Measurements from ENCODE around the gene PARP12. TPM values are rescaled to one million over a fixed set of nuclear protein-coding genes. Genes with fewer than 3 reads are reported as not detected.

The PARP12 gene
- total RNA-seq, 4 donors from 2014 or later = 17.8 to 21.5 (median 18.5) TPM

DNA sequence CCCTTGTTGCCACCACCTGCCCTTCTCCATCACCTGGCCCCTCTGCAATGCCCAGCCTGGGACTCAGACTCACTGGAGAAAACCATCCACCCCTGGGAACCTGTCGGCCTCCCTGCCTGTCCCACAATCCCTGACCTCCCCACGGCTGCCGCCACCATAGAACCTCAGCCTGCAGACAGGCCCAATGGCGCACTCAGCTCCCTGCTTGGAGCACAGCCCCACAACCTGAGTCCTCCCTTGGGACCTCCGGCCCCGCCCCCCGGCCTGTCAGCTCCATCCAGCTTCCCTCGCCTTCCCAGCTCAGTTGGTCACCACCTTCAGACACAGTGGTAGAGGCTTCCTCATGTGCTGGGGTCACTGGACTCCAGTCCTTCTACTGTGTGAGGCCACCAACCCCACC is 41.1 kb downstream of the PARP12 start:
- intact Hi-C loops (cut with DNase I; ENCODE audit: low total_unique reads) = no loop called here
- 92 to 98% methylated on average over 8 of the region's 8 CpGs for WGBS, 2 donors

DNA sequence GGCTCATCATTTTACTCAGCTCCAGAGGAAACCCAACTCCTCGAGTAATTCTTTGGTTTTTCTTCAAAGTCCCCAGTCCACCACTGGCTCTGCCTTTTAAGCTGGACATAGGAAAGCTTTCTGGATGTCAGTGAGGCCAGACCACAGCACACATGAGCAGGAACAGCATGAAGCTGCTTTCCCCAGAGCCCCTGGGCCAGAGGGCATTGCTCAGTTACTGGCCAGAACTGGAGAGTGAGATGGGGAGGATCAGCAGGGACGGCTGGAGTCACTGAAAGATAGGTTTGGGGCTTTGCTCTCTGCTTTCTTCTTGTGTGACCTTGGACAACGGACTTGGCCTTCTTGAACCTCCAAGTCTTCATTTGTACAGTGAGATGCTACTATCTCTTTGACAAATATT is 43.1 kb downstream of the PARP12 start:
- WGBS, 2 donors = 66 to 77% methylated on average over 3 of the region's 3 CpGs
- no peak overlapping the region for H3K4me3 ChIP-seq (ENCODE audit: low read depth, poor library complexity, severe bottlenecking)
- TF ChIP-seq POLR2A (IDR thresholded peaks at IDR 0.05) = no peak
- TF ChIP-seq, protein P1, sequence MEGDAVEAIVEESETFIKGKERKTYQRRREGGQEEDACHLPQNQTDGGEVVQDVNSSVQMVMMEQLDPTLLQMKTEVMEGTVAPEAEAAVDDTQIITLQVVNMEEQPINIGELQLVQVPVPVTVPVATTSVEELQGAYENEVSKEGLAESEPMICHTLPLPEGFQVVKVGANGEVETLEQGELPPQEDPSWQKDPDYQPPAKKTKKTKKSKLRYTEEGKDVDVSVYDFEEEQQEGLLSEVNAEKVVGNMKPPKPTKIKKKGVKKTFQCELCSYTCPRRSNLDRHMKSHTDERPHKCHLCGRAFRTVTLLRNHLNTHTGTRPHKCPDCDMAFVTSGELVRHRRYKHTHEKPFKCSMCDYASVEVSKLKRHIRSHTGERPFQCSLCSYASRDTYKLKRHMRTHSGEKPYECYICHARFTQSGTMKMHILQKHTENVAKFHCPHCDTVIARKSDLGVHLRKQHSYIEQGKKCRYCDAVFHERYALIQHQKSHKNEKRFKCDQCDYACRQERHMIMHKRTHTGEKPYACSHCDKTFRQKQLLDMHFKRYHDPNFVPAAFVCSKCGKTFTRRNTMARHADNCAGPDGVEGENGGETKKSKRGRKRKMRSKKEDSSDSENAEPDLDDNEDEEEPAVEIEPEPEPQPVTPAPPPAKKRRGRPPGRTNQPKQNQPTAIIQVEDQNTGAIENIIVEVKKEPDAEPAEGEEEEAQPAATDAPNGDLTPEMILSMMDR (IDR thresholded peaks at IDR 0.05) = no peak
- intact Hi-C loops (cut with DNase I; ENCODE audit: low total_unique reads) = no loop called here
- peak in 1 of 2 donors; percentile 78 for DNase-seq (ENCODE audit: low spot score in 2 of 2)

More for the DNA sequence above, 41.1 kb downstream of the PARP12 start:
- no peak overlapping the region for H3K4me3 ChIP-seq (ENCODE audit: low read depth, poor library complexity, severe bottlenecking)
- peak in 1 of 2 donors; percentile 77 for DNase-seq (ENCODE audit: low spot score in 2 of 2)
- TF ChIP-seq, protein P1 (IDR thresholded peaks at IDR 0.05) = no peak
- TF ChIP-seq POLR2A (IDR thresholded peaks at IDR 0.05) = no peak

DNA sequence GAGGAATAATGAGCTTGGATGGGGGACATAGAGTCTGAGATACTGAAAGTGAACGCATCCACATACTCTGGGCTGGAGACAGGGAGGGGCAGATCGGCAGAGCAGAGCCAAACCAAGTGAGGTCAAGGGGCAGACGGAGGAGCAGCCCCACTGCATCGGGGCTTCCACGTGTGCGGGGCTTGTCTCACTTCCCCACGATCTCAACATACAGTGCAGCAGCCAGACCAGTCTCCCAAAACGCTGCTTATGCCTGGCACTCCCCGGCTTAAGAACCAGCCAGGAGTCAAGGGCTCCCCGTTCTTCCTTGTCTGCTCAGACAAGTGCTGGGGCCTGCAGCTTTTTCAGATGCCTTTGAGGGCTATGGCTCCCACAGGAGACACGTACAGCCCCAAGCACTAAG is 43.6 kb downstream of the PARP12 start:
- TF ChIP-seq POLR2A (IDR thresholded peaks at IDR 0.05) = no peak
- TF ChIP-seq, protein P1 (IDR thresholded peaks at IDR 0.05) = no peak
- peak in 1 of 2 donors; percentile 71 for DNase-seq (ENCODE audit: low spot score in 2 of 2)
- WGBS, 2 donors = 60 to 61% methylated on average over 11 of the region's 11 CpGs
- intact Hi-C loops (cut with DNase I; ENCODE audit: low total_unique reads) = no loop called here
- H3K4me3 ChIP-seq (ENCODE audit: low read depth, poor library complexity, severe bottlenecking) = no peak overlapping the region

DNA sequence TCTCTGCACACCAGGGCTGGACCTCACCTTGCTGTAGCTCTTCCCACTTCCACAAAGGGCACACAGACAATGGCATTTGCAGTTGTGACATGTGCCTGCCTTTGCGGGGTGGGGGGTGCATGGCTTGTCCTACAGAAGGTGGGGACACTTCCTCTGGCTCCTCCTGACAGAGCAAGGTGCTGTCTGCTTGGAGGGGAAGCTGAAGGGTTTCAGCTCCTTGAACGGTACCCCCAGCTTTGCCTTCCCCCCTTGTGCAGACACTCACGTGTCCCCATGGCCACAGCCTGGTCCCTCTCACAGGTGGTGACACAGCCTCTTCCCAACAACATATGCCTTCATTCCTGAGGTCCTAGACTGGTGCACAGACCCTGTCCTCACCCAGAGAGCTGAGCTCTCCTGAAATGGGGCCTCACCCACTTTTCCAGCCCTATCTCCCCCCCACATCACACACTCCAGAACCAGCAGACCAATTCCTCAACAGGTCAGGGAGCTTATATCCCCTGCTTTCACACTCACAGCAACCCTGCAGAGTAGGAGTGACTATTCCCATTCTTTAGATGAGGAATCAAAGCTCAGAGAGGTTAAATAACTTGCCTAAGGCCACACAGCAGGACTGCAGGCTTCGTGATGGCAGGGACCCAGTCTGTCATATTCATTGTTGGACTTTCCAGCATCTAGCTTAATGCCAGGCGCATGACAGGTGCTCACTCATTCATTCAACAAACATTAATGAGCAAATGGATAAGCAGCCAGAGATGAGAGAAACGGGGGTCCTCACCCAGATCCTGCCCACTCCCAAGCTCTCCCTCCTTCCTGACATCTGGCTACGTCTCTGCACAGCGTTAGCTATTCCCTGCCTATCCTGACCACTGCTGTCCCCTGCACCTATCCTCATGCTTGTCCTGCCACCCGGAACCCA is 44.4 kb downstream of the PARP12 start:
- DNase-seq (ENCODE audit: low spot score in 2 of 2) = no peak
- TF ChIP-seq, protein P1 (IDR thresholded peaks at IDR 0.05) = no peak
- TF ChIP-seq POLR2A (IDR thresholded peaks at IDR 0.05) = no peak
- WGBS, 2 donors = 64 to 85% methylated on average over 8 to 9 of the region's 9 CpGs
- H3K4me3 ChIP-seq (ENCODE audit: low read depth, poor library complexity, severe bottlenecking) = no peak overlapping the region
- intact Hi-C loops (cut with DNase I; ENCODE audit: low total_unique reads) = no loop called here

DNA sequence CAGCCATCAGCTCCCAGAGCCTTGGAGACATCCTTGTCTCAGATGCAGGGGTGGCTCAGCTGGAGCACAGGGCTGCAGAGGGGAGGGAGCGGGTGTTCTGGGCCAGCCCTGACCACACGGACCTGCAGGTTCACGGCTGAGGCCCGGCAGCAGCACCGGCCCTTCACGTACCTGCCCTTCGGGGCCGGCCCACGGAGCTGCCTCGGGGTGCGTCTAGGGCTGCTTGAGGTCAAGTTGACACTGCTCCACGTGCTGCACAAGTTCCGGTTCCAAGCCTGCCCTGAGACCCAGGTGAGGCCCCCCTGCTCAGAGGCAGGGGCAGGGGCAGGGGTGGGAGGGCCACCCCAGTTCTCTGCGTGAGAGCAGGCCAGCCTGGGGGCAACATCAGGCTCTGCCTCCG is 45.2 kb downstream of the PARP12 start:
- WGBS, 2 donors = 66 to 75% methylated on average over 4 to 15 of the region's 15 CpGs
- H3K4me3 ChIP-seq (ENCODE audit: low read depth, poor library complexity, severe bottlenecking) = no peak overlapping the region
- intact Hi-C loops (cut with DNase I; ENCODE audit: low total_unique reads) = no loop called here
- no peak for TF ChIP-seq POLR2A (IDR thresholded peaks at IDR 0.05)
- TF ChIP-seq, protein P1 (IDR thresholded peaks at IDR 0.05) = no peak
- DNase-seq (ENCODE audit: low spot score in 2 of 2) = no peak
